GM10266 (cell line): ENCODE data around the gene EFHD2.
"Not testable (repeated sequence)": the region's sequence is repeated elsewhere in the genome, so short reads cannot be mapped to it uniquely, and the experiment has no call there.

Experiments
- DNase-seq: peaks from one replicate; pipeline ENCODE4 v3.0.0; 2012; ENCODE audit errors: extremely low spot score
- CTCF ChIP-seq: IDR thresholded peaks from 2 replicates; pipeline ENCODE4 v1.5.1; 2012; ENCODE audit warnings: mild to moderate bottlenecking, low read depth; ENCODE audit not compliant: control insufficient read depth, insufficient read depth; ENCODE audit errors: missing control alignments

EFHD2 gene

GRCh38 chr1:15382601-15383518, 26.8 kb upstream of the EFHD2 start:
- DNase-seq, result no peak
- TF ChIP-seq CTCF, result no peak

- no peak for TF ChIP-seq CTCF
- no peak for DNase-seq
Observed at GRCh38 chr1:15383810-15384209, 25.9 kb upstream of the EFHD2 start.

- TF ChIP-seq CTCF, result peak; percentile 7
- DNase-seq, result peak; percentile 54
Observed at GRCh38 chr1:15384301-15384901, 25.3 kb upstream of the EFHD2 start.

- no peak for DNase-seq
- TF ChIP-seq CTCF, result no peak
Observed at GRCh38 chr1:15385420-15385819, 24.3 kb upstream of the EFHD2 start.

GRCh38 chr1:15386164-15386749, 23.4 kb upstream of the EFHD2 start:
- DNase-seq, result no peak

GRCh38 chr1:15388201-15388880, 21.3 kb upstream of the EFHD2 start:
- TF ChIP-seq CTCF, result no peak
- DNase-seq, result no peak

More at GRCh38 chr1:15386164-15386749, 23.4 kb upstream of the EFHD2 start:
- no peak for TF ChIP-seq CTCF

- DNase-seq, result not testable (repeated sequence)
Observed at GRCh38 chr1:15389828-15390227, 19.9 kb upstream of the EFHD2 start.
